ENCODE results near the gene WDR6.

DNA sequence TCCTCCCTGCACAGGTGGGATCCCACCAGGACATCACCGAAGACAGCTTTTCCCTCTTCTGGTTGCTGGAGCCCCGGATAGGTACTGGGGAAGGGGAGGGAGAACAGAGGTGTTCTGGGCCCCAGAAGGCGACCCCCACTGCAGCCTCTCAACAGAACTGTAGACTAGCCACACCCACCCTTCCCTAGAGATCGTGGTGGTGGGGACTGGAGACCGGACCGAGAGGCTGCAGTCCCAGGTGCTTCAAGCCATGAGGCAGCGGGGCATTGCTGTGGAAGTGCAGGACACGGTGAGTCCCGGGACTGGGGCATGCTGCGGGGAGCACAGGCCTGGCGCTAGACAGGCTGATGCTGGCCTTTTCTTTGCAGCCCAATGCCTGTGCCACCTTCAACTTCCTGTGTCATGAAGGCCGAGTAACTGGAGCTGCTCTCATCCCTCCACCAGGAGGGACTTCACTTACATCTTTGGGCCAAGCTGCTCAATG lies 15.5 kb downstream of the WDR6 start:
- TF ChIP-seq GATA2 (IDR thresholded peaks at IDR 0.05; ENCODE audit: low read depth, low read length) (no peak), GATA3 (IDR thresholded peaks at IDR 0.05; ENCODE audit: low read depth, low read length) (no peak)
